GM19467 (cell line): ENCODE measurements around the gene ERRFI1.

Source experiments
- ATAC-seq: cut with Tn5 transposase; IDR thresholded peaks from one replicate; pipeline ENCODE4 v1.9.1; 2021; ENCODE audit warnings: mild to moderate bottlenecking, moderate library complexity; ENCODE audit not compliant: unreplicated experiment

The ERRFI1 gene

GRCh38 chr1:8046391-8046790 lies 20.3 kb upstream of the ERRFI1 start:
- ATAC-seq, result no peak

- ATAC-seq, result no peak
Measured at GRCh38 chr1:8043621-8044020, 17.5 kb upstream of the ERRFI1 start.

- no peak for ATAC-seq
Measured at GRCh38 chr1:8042134-8042533, 16.0 kb upstream of the ERRFI1 start.

GRCh38 chr1:8040586-8040985 lies 14.5 kb upstream of the ERRFI1 start:
- ATAC-seq, result no peak

GRCh38 chr1:8039071-8039470 lies 13.0 kb upstream of the ERRFI1 start:
- ATAC-seq, result no peak

- no peak for ATAC-seq
Measured at GRCh38 chr1:8035289-8035688, 9.2 kb upstream of the ERRFI1 start.

GRCh38 chr1:8033322-8033721 lies 7.2 kb upstream of the ERRFI1 start:
- ATAC-seq, result no peak

GRCh38 chr1:8032366-8032910 lies 6.3 kb upstream of the ERRFI1 start:
- no peak for ATAC-seq

GRCh38 chr1:8031176-8031785 lies 5.2 kb upstream of the ERRFI1 start:
- ATAC-seq, result no peak

- no peak for ATAC-seq
Measured at GRCh38 chr1:8028571-8028910, 2.4 kb upstream of the ERRFI1 start.

- ATAC-seq, result no peak
Measured at GRCh38 chr1:8027748-8028570, 1.9 kb upstream of the ERRFI1 start.

GRCh38 chr1:8026976-8027747 lies 1.1 kb upstream of the ERRFI1 start:
- no peak for ATAC-seq

- peak; percentile 7 for ATAC-seq
Measured at GRCh38 chr1:8025671-8026144, 401 bp downstream of the ERRFI1 start.

- ATAC-seq, result no peak
Measured at GRCh38 chr1:8025061-8025670, 943 bp downstream of the ERRFI1 start.

- ATAC-seq, result no peak
Measured at GRCh38 chr1:8024329-8024728, 1.8 kb downstream of the ERRFI1 start.

GRCh38 chr1:8023995-8024313 lies 2.2 kb downstream of the ERRFI1 start:
- ATAC-seq, result no peak

GRCh38 chr1:8023287-8023994 lies 2.7 kb downstream of the ERRFI1 start:
- no peak for ATAC-seq

- ATAC-seq, result no peak
Measured at GRCh38 chr1:8022395-8023286, 3.5 kb downstream of the ERRFI1 start.

- ATAC-seq, result no peak
Measured at GRCh38 chr1:8021676-8022266, 4.3 kb downstream of the ERRFI1 start.
